Liver (tissue), 9 donors: ENCODE data around the gene TSPAN12. TPM values are rescaled to one million over a fixed set of nuclear protein-coding genes. Genes with fewer than 3 reads are reported as not detected.
A peak's percentile ranks its signal among the peaks of the same experiment; 100 is the strongest.

ENCODE experiments used
- DNase-seq: peaks from one replicate; pipeline ENCODE4 v3.0.0-alpha.2; 2017; ENCODE audit warnings: low spot score
- H3K27ac ChIP-seq, 2 donors: one replicate each; pipeline ENCODE4 v1.7.0; 2013; ENCODE audit warnings: inconsistent platforms in 2 of 2, low read length in 2 of 2, control low read depth in 1 of 2, low read depth in 1 of 2, mild to moderate bottlenecking in 1 of 2
- H3K27me3 ChIP-seq, 4 donors: one replicate each; pipeline versions ENCODE4 v1.6.1 to v1.7.0; 2013; ENCODE audit warnings: low read length in 3 of 4, inconsistent platforms in 1 of 4, mild to moderate bottlenecking in 1 of 4, moderate library complexity in 1 of 4; ENCODE audit not compliant: control insufficient read depth in 4 of 4, insufficient read depth in 4 of 4
- H3K36me3 ChIP-seq, 4 donors: one replicate each; pipeline versions ENCODE4 v1.6.1 to v1.7.0; 2013; ENCODE audit warnings: low read length in 3 of 4, mild to moderate bottlenecking in 3 of 4, low read depth in 1 of 4, moderate library complexity in 1 of 4; ENCODE audit not compliant: control insufficient read depth in 4 of 4, insufficient read depth in 3 of 4
- H3K4me1 ChIP-seq, 4 donors: one replicate each; pipeline versions ENCODE4 v1.6.1 to v1.7.0; 2013; ENCODE audit warnings: low read length in 3 of 4, mild to moderate bottlenecking in 3 of 4, moderate library complexity in 1 of 4; ENCODE audit not compliant: control insufficient read depth in 4 of 4, insufficient read depth in 4 of 4
- H3K4me3 ChIP-seq, 3 donors: one replicate each; pipeline versions ENCODE4 v1.6.1 to v1.7.0; 2013; ENCODE audit warnings: low read length in 3 of 3, control low read depth in 1 of 3, low read depth in 1 of 3, mild to moderate bottlenecking in 1 of 3
- H3K9ac ChIP-seq, 2 donors: one replicate each; pipeline ENCODE4 v1.7.0; 2013; ENCODE audit warnings: low read length in 2 of 2, mild to moderate bottlenecking in 2 of 2, moderate library complexity in 2 of 2, control low read depth in 1 of 2, low read depth in 1 of 2
- H3K9me3 ChIP-seq, 4 donors: one replicate each; pipeline versions ENCODE4 v1.6.1 to v1.7.0; 2013; ENCODE audit warnings: low read length in 3 of 4; ENCODE audit not compliant: control insufficient read depth in 4 of 4
- EGR1 ChIP-seq, 2 donors: IDR thresholded peaks; 2 replicates each; pipeline ENCODE4 v1.6.1; 2016 to 2018; ENCODE audit warnings: antibody characterized with exemption in 2 of 2, low read depth in 2 of 2
- FOXA1 ChIP-seq: IDR thresholded peaks from 2 replicates; pipeline ENCODE4 v1.6.1; 2016; ENCODE audit warnings: antibody characterized with exemption
- FOXA2 ChIP-seq: IDR thresholded peaks from 2 replicates; pipeline ENCODE4 v1.6.1; 2016; ENCODE audit warnings: antibody characterized with exemption
- GABPA ChIP-seq, 2 donors: IDR thresholded peaks in 1 of 2; conservative IDR thresholded peaks in 1 of 2; 2 replicates each; pipeline ENCODE4 v1.6.1; 2016; ENCODE audit warnings: antibody characterized with exemption in 2 of 2, mild to moderate bottlenecking in 1 of 2, moderate library complexity in 1 of 2
- HNF4A ChIP-seq, 2 donors: conservative IDR thresholded peaks; 2 replicates each; pipeline ENCODE4 v1.6.1; 2016; ENCODE audit warnings: antibody characterized with exemption in 2 of 2, mild to moderate bottlenecking in 2 of 2
- HNF4G ChIP-seq: IDR thresholded peaks from 2 replicates; pipeline ENCODE4 v1.6.1; 2016; ENCODE audit warnings: antibody characterized with exemption
- JUND ChIP-seq, 2 donors: IDR thresholded peaks; 2 replicates each; pipeline ENCODE4 v1.6.1; 2016; ENCODE audit warnings: antibody characterized with exemption in 2 of 2
- RAD21 ChIP-seq, 2 donors: IDR thresholded peaks; 2 replicates each; pipeline ENCODE4 v1.6.1; 2016; ENCODE audit warnings: antibody characterized with exemption in 2 of 2, mild to moderate bottlenecking in 2 of 2
- RXRA ChIP-seq, 2 donors: IDR thresholded peaks; 2 replicates each; pipeline ENCODE4 v1.6.1; 2017 to 2018; ENCODE audit warnings: antibody characterized with exemption in 2 of 2, mild to moderate bottlenecking in 1 of 2
- SP1 ChIP-seq: IDR thresholded peaks from 2 replicates; pipeline ENCODE4 v1.6.1; 2018; ENCODE audit warnings: antibody characterized with exemption, mild to moderate bottlenecking
- TAF1 ChIP-seq: conservative IDR thresholded peaks from 2 replicates; pipeline ENCODE4 v1.6.1; 2016; ENCODE audit warnings: antibody characterized with exemption, mild to moderate bottlenecking
- YY1 ChIP-seq: IDR thresholded peaks from 2 replicates; pipeline ENCODE4 v1.6.1; 2016; ENCODE audit warnings: antibody characterized with exemption, mild to moderate bottlenecking
- WGBS: extraction: QIAGEN DNeasy Blood & Tissue Kit; methylation state at CpG from one replicate; pipeline ENCODE4 v1.1.7; 2013; 5-methylcytosine and 5-hydroxymethylcytosine counted together
- polyA plus RNA-seq, 2 donors: library from polyadenylated mRNA; stranded (reverse) in 1 of 2; unstranded in 1 of 2; fragments of 200-250 nt in 1 of 2; fragments of >200 nt in 1 of 2; fragmentation: Nextera tagmentation in 1 of 2; extraction: Ambion mirVana in 1 of 2; gene quantifications; one replicate each; pipeline versions ENCODE4 v1.2.1 to v1.2.3, GENCODE V29; 2013 to 2015
- total RNA-seq, 2 donors: library from RNA; depleted of rRNA; stranded (reverse); fragments of >200 nt; gene quantifications; one replicate each; pipeline ENCODE4 v1.2.3, GENCODE V29; 2014
- TF ChIP-seq, protein P1 (sequence below): IDR thresholded peaks from 2 replicates; pipeline ENCODE4 v1.6.1; 2016; ENCODE audit warnings: antibody characterized with exemption
- TF ChIP-seq, protein P2 (sequence below): IDR thresholded peaks from 2 replicates; pipeline ENCODE4 v1.6.1; 2016; ENCODE audit warnings: antibody characterized with exemption
- TF ChIP-seq, protein P3 (sequence below): fragments of 150-350 bp; IDR thresholded peaks from 2 replicates; pipeline ENCODE4 v1.5.1; 2017; ENCODE audit warnings: improper control_type of control experiment, low read depth, low read length; ENCODE audit not compliant: missing input control
- TF ChIP-seq, protein P4 (sequence below): IDR thresholded peaks from 2 replicates; pipeline ENCODE4 v1.6.1; 2016; ENCODE audit warnings: antibody characterized with exemption, mild to moderate bottlenecking
- TF ChIP-seq, protein P5 (sequence below): IDR thresholded peaks from 2 replicates; pipeline ENCODE4 v1.6.1; 2016; ENCODE audit warnings: antibody characterized with exemption
- donor health status: healthy.
- donor health status: healthy.
- donor health status: healthy.
- donor health status: healthy.
- donor health status: healthy.

Gene TSPAN12
- total and polyA plus RNA-seq, 4 donors = 10.6 to 21.5 (median 14.9) TPM

DNA sequence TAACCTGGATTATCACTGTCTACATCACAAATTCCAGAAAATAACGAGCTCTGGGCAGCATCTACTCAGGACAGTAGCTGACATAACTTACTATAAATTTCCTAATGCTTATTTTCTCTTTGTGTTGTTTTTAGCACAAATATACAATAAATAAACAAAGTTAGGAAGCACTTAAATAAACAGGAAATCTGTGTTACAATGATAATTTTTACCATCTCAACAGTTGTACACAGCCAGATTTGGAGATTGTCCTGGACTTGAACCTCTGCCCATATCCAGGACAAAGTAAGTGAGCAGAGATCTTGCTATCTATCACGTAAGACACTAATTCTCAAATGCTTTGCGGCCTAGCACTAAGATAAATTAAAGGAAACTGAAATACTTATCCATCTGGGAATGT lies 48.7 kb downstream of the TSPAN12 start:
- Histone ChIP-seq H3K9ac (no peak overlapping the region), H3K9me3 (no peaks in the 10 kb centered on the region), H3K36me3 (peaks cover 0 to 5% (median 0%) of the 10 kb centered on the region in 4 donors), H3K4me1 (peaks cover 0 to 17% (median 14%) of the 10 kb centered on the region in 4 donors), H3K27me3 (no peaks in the 10 kb centered on the region), H3K4me3 (no peak overlapping the region), H3K27ac (no peak overlapping the region)
- no peak for DNase-seq
- WGBS = 83% methylated on average over 3 of the region's 3 CpGs
- TF ChIP-seq, protein P1, sequence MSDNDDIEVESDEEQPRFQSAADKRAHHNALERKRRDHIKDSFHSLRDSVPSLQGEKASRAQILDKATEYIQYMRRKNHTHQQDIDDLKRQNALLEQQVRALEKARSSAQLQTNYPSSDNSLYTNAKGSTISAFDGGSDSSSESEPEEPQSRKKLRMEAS = no peak
- TF ChIP-seq YY1 (no peak), HNF4G (no peak), EGR1 (IDR thresholded peaks at IDR 0.05; ENCODE audit: low read depth in 2 of 2) (no peak), FOXA2 (no peak), HNF4A (conservative IDR thresholded peaks at IDR 0.05) (no peak), TAF1 (no peak), RAD21 (IDR thresholded peaks at IDR 0.05) (no peak), GABPA (IDR thresholded peaks at IDR 0.05 in 1 of 2, conservative IDR thresholded peaks at IDR 0.05 in 1 of 2) (no peak), FOXA1 (no peak), RXRA (IDR thresholded peaks at IDR 0.05) (no peak)
- TF ChIP-seq, protein P2, sequence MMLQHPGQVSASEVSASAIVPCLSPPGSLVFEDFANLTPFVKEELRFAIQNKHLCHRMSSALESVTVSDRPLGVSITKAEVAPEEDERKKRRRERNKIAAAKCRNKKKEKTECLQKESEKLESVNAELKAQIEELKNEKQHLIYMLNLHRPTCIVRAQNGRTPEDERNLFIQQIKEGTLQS = no peak
- TF ChIP-seq, protein P3, sequence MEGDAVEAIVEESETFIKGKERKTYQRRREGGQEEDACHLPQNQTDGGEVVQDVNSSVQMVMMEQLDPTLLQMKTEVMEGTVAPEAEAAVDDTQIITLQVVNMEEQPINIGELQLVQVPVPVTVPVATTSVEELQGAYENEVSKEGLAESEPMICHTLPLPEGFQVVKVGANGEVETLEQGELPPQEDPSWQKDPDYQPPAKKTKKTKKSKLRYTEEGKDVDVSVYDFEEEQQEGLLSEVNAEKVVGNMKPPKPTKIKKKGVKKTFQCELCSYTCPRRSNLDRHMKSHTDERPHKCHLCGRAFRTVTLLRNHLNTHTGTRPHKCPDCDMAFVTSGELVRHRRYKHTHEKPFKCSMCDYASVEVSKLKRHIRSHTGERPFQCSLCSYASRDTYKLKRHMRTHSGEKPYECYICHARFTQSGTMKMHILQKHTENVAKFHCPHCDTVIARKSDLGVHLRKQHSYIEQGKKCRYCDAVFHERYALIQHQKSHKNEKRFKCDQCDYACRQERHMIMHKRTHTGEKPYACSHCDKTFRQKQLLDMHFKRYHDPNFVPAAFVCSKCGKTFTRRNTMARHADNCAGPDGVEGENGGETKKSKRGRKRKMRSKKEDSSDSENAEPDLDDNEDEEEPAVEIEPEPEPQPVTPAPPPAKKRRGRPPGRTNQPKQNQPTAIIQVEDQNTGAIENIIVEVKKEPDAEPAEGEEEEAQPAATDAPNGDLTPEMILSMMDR = no peak
- TF ChIP-seq, protein P4, sequence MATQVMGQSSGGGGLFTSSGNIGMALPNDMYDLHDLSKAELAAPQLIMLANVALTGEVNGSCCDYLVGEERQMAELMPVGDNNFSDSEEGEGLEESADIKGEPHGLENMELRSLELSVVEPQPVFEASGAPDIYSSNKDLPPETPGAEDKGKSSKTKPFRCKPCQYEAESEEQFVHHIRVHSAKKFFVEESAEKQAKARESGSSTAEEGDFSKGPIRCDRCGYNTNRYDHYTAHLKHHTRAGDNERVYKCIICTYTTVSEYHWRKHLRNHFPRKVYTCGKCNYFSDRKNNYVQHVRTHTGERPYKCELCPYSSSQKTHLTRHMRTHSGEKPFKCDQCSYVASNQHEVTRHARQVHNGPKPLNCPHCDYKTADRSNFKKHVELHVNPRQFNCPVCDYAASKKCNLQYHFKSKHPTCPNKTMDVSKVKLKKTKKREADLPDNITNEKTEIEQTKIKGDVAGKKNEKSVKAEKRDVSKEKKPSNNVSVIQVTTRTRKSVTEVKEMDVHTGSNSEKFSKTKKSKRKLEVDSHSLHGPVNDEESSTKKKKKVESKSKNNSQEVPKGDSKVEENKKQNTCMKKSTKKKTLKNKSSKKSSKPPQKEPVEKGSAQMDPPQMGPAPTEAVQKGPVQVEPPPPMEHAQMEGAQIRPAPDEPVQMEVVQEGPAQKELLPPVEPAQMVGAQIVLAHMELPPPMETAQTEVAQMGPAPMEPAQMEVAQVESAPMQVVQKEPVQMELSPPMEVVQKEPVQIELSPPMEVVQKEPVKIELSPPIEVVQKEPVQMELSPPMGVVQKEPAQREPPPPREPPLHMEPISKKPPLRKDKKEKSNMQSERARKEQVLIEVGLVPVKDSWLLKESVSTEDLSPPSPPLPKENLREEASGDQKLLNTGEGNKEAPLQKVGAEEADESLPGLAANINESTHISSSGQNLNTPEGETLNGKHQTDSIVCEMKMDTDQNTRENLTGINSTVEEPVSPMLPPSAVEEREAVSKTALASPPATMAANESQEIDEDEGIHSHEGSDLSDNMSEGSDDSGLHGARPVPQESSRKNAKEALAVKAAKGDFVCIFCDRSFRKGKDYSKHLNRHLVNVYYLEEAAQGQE = no peak

DNA sequence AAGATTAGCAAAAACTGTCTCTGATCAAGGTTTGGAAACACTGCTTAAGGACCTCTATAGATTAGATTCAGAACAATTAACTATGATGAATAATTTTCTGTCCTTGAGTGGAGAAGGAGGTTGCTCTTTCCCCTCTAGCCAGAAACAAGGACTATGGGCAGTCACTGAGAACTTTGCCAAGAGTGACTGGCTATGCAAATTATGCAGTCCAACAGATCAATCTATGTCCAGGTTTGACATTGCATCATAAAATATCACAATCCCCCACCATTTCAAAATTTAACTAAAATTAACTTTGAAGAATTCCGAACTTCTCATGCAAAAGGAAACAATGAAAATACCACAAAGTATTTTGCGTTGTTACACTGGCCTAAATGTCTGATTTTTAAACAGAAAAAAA lies 50.6 kb downstream of the TSPAN12 start:
- TF ChIP-seq, protein P4 = no peak
- TF ChIP-seq HNF4G (peak; percentile 49), RAD21 (IDR thresholded peaks at IDR 0.05) (peak; percentile 8 to 23), JUND (IDR thresholded peaks at IDR 0.05) (peak in 1 of 2 donors; percentile 17), SP1 (peak; percentile 50), HNF4A (conservative IDR thresholded peaks at IDR 0.05) (peak; percentile 69 to 71), RXRA (IDR thresholded peaks at IDR 0.05) (peak in 1 of 2 donors; percentile 11), YY1 (peak; percentile 58)
- TF ChIP-seq, protein P2 = peak; percentile 46
- TF ChIP-seq, protein P5, sequence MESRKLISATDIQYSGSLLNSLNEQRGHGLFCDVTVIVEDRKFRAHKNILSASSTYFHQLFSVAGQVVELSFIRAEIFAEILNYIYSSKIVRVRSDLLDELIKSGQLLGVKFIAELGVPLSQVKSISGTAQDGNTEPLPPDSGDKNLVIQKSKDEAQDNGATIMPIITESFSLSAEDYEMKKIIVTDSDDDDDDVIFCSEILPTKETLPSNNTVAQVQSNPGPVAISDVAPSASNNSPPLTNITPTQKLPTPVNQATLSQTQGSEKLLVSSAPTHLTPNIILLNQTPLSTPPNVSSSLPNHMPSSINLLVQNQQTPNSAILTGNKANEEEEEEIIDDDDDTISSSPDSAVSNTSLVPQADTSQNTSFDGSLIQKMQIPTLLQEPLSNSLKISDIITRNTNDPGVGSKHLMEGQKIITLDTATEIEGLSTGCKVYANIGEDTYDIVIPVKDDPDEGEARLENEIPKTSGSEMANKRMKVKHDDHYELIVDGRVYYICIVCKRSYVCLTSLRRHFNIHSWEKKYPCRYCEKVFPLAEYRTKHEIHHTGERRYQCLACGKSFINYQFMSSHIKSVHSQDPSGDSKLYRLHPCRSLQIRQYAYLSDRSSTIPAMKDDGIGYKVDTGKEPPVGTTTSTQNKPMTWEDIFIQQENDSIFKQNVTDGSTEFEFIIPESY = no peak
- TF ChIP-seq, protein P3 = no peak
- no peak for DNase-seq
- H3K9ac ChIP-seq = no peak overlapping the region
- peaks cover 0 to 17% (median 14%) of the 10 kb centered on the region in 4 donors for H3K4me1 ChIP-seq
- peaks cover 0 to 2% (median 0%) of the 10 kb centered on the region in 4 donors for H3K36me3 ChIP-seq
- no peaks in the 10 kb centered on the region for H3K27me3 ChIP-seq
- no peaks in the 10 kb centered on the region for H3K9me3 ChIP-seq
- peak overlapping the region; percentile 6 to 11 for H3K27ac ChIP-seq
- no peak overlapping the region for H3K4me3 ChIP-seq
- WGBS = 35% methylated on average over 2 of the region's 2 CpGs
